Activated CD4-positive, alpha-beta T cell treated with anti-CD3 and anti-CD28 coated beads, Interleukin-2, amount 10 ng/mL, durations not matched to agents 7 days and 5 days (primary cell): Measurements from ENCODE around the gene RANBP2. TPM values are rescaled to one million over a fixed set of nuclear protein-coding genes. Genes with fewer than 3 reads are reported as not detected.

ENCODE experiments used
- CTCF ChIA-PET: fragments of 350-600 bp; sonication (Branson Sonifier 250); formaldehyde crosslinking; loops from one replicate; lab custom pipeline; 2021; ENCODE audit warnings: antibody characterized with exemption; lab: Charles Lee
- POLR2A ChIA-PET: fragments of 350-600 bp; sonication (Branson Sonifier 250); formaldehyde crosslinking; loops from one replicate; lab custom pipeline; 2021; ENCODE audit warnings: antibody characterized with exemption; lab: Charles Lee
- DNase-seq: peaks from one replicate; pipeline ENCODE4 v3.0.0-alpha.2; 2020
- H3K27ac Mint-ChIP-seq: one replicate; pipeline ENCODE4 v1.8.0; 2021; ENCODE audit warnings: mild to moderate bottlenecking, moderate library complexity, mixed read lengths
- H3K27me3 Mint-ChIP-seq: one replicate; pipeline ENCODE4 v1.8.0; 2021; ENCODE audit warnings: mixed read lengths
- H3K36me3 Mint-ChIP-seq: one replicate; pipeline ENCODE4 v1.8.0; 2021; ENCODE audit warnings: low read depth, mixed read lengths
- H3K4me1 Mint-ChIP-seq: one replicate; pipeline ENCODE4 v1.8.0; 2021; ENCODE audit warnings: mixed read lengths
- H3K4me3 Mint-ChIP-seq: one replicate; pipeline ENCODE4 v1.8.0; 2021; ENCODE audit warnings: mild to moderate bottlenecking, moderate library complexity, mixed read lengths
- H3K9me3 Mint-ChIP-seq: one replicate; pipeline ENCODE4 v1.8.0; 2021; ENCODE audit warnings: mixed read lengths
- total RNA-seq, 2 experiments: library from RNA; stranded (reverse); gene quantifications; one replicate each; pipeline ENCODE4 v1.2.3, GENCODE V29; 2021

The RANBP2 gene
- total RNA-seq, 2 experiments from 2014 or later: 46.9 to 52.0 TPM

GRCh38 chr2:108787216-108787541 is 67.9 kb downstream of the RANBP2 start:
- Mint-ChIP-seq H3K27ac (peak overlapping the region; percentile 85), H3K36me3 (peaks cover 27% of the 10 kb centered on the region), H3K4me3 (peak overlapping the region; percentile 95), H3K4me1 (peaks cover 25% of the 10 kb centered on the region), H3K9me3 (no peaks in the 10 kb centered on the region), H3K27me3 (no peaks in the 10 kb centered on the region)
- ChIA-PET CTCF (no interaction called here), POLR2A (no interaction called here)
- no peak for DNase-seq

- no peaks in the 10 kb centered on the region for H3K27me3 Mint-ChIP-seq
- peaks cover 38% of the 10 kb centered on the region for H3K36me3 Mint-ChIP-seq
- no peak overlapping the region for H3K4me3 Mint-ChIP-seq
- H3K4me1 Mint-ChIP-seq: peaks cover 3% of the 10 kb centered on the region
- no peak overlapping the region for H3K27ac Mint-ChIP-seq
- CTCF ChIA-PET: no interaction called here
- H3K9me3 Mint-ChIP-seq: peaks cover under 1% of the 10 kb centered on the region
- no peak for DNase-seq
- POLR2A ChIA-PET: no interaction called here
These were observed 83.9 kb downstream of the RANBP2 start for GRCh38 chr2:108803045-108803736.

GRCh38 chr2:108805032-108805431 is 85.8 kb downstream of the RANBP2 start:
- H3K9me3 Mint-ChIP-seq: peaks cover 19% of the 10 kb centered on the region
- CTCF ChIA-PET: no interaction called here
- H3K27ac Mint-ChIP-seq: no peak overlapping the region
- H3K36me3 Mint-ChIP-seq: peaks cover 46% of the 10 kb centered on the region
- H3K4me1 Mint-ChIP-seq: peaks cover 1% of the 10 kb centered on the region
- no peak overlapping the region for H3K4me3 Mint-ChIP-seq
- H3K27me3 Mint-ChIP-seq: no peaks in the 10 kb centered on the region
- POLR2A ChIA-PET: no interaction called here
- no peak for DNase-seq

DNA sequence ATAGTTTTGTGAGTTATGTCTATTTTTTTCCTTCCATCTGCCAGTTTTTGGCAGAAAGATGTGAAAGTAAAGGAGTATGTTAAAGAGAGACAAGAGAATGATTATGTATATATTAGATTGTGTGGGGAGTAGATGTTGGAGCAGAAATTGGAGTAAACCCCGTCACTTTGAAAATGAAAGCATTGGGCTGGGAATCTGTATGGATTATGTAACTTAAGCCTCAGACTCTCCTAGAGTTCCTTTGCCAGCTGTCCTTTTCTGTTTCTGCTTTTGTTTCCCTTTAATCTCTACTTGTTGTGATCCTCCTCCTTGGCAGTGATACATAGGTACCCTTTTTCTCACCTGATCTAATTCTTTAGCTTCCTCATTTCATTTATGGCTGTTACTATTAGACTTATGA is 86.5 kb downstream of the RANBP2 start:
- POLR2A ChIA-PET: no interaction called here
- Mint-ChIP-seq H3K4me1 (peaks cover 3% of the 10 kb centered on the region), H3K36me3 (peaks cover 52% of the 10 kb centered on the region), H3K4me3 (no peak overlapping the region), H3K9me3 (peaks cover 26% of the 10 kb centered on the region), H3K27ac (no peak overlapping the region), H3K27me3 (no peaks in the 10 kb centered on the region)
- DNase-seq: no peak
- CTCF ChIA-PET: no interaction called here

DNA sequence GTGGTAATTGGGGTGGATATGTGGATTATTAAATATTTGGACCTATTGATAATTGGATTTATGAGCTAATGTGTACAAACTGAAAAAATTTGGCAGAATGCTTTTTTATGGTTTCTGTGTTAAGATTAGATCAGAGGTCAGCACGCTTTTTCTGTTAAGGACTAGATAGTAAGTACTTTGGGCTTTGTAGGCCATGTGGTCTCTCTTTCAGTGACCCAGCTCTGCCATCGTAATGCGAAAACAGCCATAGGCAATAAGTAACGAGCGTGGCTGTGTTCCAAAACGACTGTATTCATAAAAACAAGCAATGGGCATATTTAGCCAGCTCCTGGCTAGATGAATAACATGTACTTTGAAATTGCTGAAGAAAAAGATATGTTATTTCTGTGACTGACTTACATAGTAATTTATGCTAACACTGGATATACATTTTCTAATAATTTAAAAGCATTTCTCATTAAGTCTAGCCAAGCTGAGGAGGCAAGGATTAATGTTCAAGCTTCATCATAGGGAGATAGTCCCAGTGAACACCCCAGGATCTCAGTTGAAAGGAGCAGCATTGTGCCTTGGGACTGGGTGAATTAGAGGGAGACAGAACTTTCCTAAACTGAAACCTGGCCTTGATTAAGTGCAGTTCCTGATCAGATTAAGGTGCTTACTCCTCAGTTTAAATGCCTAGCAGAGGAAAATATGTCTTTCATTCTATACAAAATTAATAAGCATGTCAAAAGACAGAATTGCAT is 87.3 kb downstream of the RANBP2 start:
- Mint-ChIP-seq H3K4me1 (peaks cover 3% of the 10 kb centered on the region), H3K9me3 (peaks cover 30% of the 10 kb centered on the region), H3K27ac (no peak overlapping the region), H3K27me3 (no peaks in the 10 kb centered on the region), H3K4me3 (no peak overlapping the region), H3K36me3 (peaks cover 56% of the 10 kb centered on the region)
- no peak for DNase-seq
- POLR2A ChIA-PET: no interaction called here
- CTCF ChIA-PET: interaction anchor here (0.6 kb wide), 3 partner anchors 9 to 150 kb away, joined by 3 to 4 read pairs (median 3); no protein-coding TSS in a partner anchor

DNA sequence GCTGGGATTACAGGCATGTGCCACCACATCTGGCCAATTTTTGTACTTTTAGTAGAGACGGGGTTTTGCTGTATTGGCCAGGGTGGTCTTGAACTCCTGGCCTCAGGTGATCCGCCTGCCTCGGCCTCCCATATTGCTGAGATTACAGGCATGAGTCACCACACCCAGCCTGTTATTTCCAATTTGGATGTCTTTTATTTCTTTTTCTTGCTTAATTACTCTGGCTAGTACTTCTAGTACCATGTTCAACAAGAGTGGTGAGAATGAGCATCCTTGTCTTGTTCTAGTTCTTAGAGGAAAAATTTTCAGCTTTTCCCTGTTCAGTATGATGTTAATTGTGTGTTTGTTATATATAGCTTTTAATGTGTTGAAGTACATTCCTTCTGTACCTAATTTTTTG is 90.7 kb downstream of the RANBP2 start:
- H3K27me3 Mint-ChIP-seq: no peaks in the 10 kb centered on the region
- H3K27ac Mint-ChIP-seq: no peak overlapping the region
- peaks cover 2% of the 10 kb centered on the region for H3K4me1 Mint-ChIP-seq
- DNase-seq: no peak
- H3K4me3 Mint-ChIP-seq: no peak overlapping the region
- H3K36me3 Mint-ChIP-seq: peaks cover 68% of the 10 kb centered on the region
- peaks cover 30% of the 10 kb centered on the region for H3K9me3 Mint-ChIP-seq
- ChIA-PET POLR2A (no interaction called here), CTCF (no interaction called here)

- ChIA-PET CTCF (interaction anchor here (0.6 kb wide), 1 partner anchor 886 kb away, joined by 3 read pairs; no protein-coding TSS in a partner anchor), POLR2A (no interaction called here)
- H3K27me3 Mint-ChIP-seq: no peaks in the 10 kb centered on the region
- peaks cover 2% of the 10 kb centered on the region for H3K4me1 Mint-ChIP-seq
- H3K36me3 Mint-ChIP-seq: peaks cover 68% of the 10 kb centered on the region
- H3K27ac Mint-ChIP-seq: no peak overlapping the region
- H3K4me3 Mint-ChIP-seq: no peak overlapping the region
- peaks cover 30% of the 10 kb centered on the region for H3K9me3 Mint-ChIP-seq
- no peak for DNase-seq
These were observed 92.0 kb downstream of the RANBP2 start for GRCh38 chr2:108810993-108811957.

DNA sequence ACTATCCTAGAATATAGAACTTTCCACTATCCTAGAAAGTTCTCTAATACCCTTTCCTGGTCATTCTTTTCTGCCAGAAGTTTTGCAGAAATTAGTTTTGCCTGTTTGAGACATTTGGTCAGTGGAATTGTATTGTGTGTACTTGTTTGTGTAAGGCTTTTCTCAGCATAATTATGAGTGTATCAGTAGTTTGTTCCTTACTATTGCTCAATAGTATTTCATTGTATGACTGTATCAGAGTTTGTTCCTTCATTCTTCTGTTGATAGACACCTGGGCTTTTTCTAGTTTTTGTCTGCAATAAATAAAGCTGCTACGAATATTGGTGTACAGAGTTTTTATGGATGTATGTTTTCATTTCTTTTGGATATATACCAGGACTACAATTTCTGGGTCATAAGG is 94.5 kb downstream of the RANBP2 start:
- POLR2A ChIA-PET: no interaction called here
- Mint-ChIP-seq H3K4me1 (peaks cover 2% of the 10 kb centered on the region), H3K4me3 (no peak overlapping the region), H3K27ac (no peak overlapping the region), H3K27me3 (no peaks in the 10 kb centered on the region), H3K36me3 (peaks cover 61% of the 10 kb centered on the region), H3K9me3 (peaks cover 25% of the 10 kb centered on the region)
- no peak for DNase-seq
- CTCF ChIA-PET: no interaction called here

GRCh38 chr2:108820482-108820881 is 101.2 kb downstream of the RANBP2 start:
- peaks cover 50% of the 10 kb centered on the region for H3K36me3 Mint-ChIP-seq
- no peaks in the 10 kb centered on the region for H3K27me3 Mint-ChIP-seq
- POLR2A ChIA-PET: no interaction called here
- H3K4me3 Mint-ChIP-seq: no peak overlapping the region
- no peak overlapping the region for H3K27ac Mint-ChIP-seq
- DNase-seq: no peak
- H3K4me1 Mint-ChIP-seq: no peaks in the 10 kb centered on the region
- CTCF ChIA-PET: interaction anchor here (0.6 kb wide), 1 partner anchor 232 kb away, joined by 3 read pairs; no protein-coding TSS in a partner anchor
- peaks cover 10% of the 10 kb centered on the region for H3K9me3 Mint-ChIP-seq

- H3K4me1 Mint-ChIP-seq: no peaks in the 10 kb centered on the region
- CTCF ChIA-PET: interaction anchor here (1.4 kb wide), 1 partner anchor 11 kb away, joined by 3 read pairs; no protein-coding TSS in a partner anchor
These were observed 104.0 kb downstream of the RANBP2 start for GRCh38 chr2:108823286-108823685.

DNA sequence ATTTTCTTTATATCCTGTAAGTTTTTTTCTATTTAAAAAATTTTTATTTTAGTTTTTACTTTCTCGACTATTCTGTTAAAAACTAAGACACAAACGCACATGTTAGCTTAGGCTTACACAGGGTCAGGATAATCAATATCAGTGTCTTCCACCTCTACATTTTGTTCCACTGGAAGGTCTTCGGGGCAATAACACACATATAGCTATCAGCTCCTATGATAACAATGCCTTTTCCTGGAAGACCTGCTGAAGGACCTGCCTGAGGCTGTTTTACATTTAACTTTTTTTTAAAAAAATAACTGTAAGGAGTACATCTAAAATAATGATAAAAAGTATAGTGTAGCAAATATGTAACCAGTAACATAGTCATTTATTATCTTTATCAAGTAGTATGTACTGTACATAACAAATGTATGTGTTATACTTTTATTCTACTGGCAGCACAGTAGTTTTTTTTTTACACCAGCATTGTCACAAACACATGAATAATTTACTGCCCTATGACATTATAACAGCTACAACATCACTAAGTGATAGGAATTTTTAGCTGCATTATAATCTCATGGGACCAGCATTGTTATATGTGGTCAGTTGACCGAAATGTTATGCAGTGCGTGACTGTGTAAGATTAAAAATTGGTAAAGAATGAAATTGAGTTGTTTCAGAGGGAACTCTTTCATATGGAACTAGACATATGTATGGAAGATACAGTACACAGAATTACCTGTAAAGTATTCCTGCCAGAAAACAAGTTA is 105.2 kb downstream of the RANBP2 start:
- Mint-ChIP-seq H3K27ac (no peak overlapping the region), H3K4me1 (no peaks in the 10 kb centered on the region), H3K9me3 (peaks cover 10% of the 10 kb centered on the region), H3K27me3 (no peaks in the 10 kb centered on the region), H3K4me3 (no peak overlapping the region), H3K36me3 (peaks cover 32% of the 10 kb centered on the region)
- ChIA-PET POLR2A (no interaction called here), CTCF (interaction anchor here (0.6 kb wide), 2 partner anchors 16 to 150 kb away, joined by 3 read pairs; no protein-coding TSS in a partner anchor)
- no peak for DNase-seq

More at GRCh38 chr2:108823286-108823685, 104.0 kb downstream of the RANBP2 start:
- Mint-ChIP-seq H3K27ac (no peak overlapping the region), H3K36me3 (peaks cover 40% of the 10 kb centered on the region), H3K27me3 (no peaks in the 10 kb centered on the region), H3K9me3 (peaks cover 10% of the 10 kb centered on the region), H3K4me3 (no peak overlapping the region)
- no peak for DNase-seq
- POLR2A ChIA-PET: no interaction called here

- no peak overlapping the region for H3K27ac Mint-ChIP-seq
- ChIA-PET POLR2A (no interaction called here), CTCF (interaction anchor here (0.6 kb wide), 1 partner anchor 150 kb away, joined by 3 read pairs; no protein-coding TSS in a partner anchor)
- H3K27me3 Mint-ChIP-seq: no peaks in the 10 kb centered on the region
- peaks cover 5% of the 10 kb centered on the region for H3K9me3 Mint-ChIP-seq
- no peaks in the 10 kb centered on the region for H3K4me1 Mint-ChIP-seq
- DNase-seq: no peak
- no peak overlapping the region for H3K4me3 Mint-ChIP-seq
- H3K36me3 Mint-ChIP-seq: peaks cover 25% of the 10 kb centered on the region
These were observed 106.0 kb downstream of the RANBP2 start for GRCh38 chr2:108825254-108825653.
